ENCODE data around the gene RAB7B. TPM values are rescaled to one million over a fixed set of nuclear protein-coding genes. Genes with fewer than 3 reads are reported as not detected.
A peak's percentile ranks its signal among the peaks of the same experiment; 100 is the strongest.

RAB7B gene
- total RNA-seq, 4 donors from 2014 or later: 6.0 to 37.2 (median 24.0) TPM

DNA sequence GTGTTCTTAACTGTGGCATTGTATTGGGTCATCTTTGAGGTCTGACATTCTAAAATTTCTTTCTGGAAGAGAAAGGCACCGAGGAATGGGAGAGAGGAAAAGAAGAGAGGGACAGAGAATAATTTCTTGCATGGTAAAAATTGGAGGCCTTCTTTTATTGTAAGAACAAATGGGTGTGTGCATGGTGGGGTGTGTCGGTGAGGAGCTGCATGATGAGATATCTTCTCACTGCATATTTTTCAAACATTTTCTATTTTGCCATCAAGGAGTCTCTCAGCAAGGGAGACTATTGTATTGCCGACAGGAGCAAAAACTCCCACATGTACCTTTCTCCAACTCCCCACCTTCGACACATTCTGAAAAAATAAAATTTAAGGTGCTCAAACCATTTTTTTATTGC lies 27.0 kb upstream of the RAB7B start:
- no peak for TF ChIP-seq POLR2A (IDR thresholded peaks at IDR 0.05)
- TF ChIP-seq, protein P1, sequence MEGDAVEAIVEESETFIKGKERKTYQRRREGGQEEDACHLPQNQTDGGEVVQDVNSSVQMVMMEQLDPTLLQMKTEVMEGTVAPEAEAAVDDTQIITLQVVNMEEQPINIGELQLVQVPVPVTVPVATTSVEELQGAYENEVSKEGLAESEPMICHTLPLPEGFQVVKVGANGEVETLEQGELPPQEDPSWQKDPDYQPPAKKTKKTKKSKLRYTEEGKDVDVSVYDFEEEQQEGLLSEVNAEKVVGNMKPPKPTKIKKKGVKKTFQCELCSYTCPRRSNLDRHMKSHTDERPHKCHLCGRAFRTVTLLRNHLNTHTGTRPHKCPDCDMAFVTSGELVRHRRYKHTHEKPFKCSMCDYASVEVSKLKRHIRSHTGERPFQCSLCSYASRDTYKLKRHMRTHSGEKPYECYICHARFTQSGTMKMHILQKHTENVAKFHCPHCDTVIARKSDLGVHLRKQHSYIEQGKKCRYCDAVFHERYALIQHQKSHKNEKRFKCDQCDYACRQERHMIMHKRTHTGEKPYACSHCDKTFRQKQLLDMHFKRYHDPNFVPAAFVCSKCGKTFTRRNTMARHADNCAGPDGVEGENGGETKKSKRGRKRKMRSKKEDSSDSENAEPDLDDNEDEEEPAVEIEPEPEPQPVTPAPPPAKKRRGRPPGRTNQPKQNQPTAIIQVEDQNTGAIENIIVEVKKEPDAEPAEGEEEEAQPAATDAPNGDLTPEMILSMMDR (IDR thresholded peaks at IDR 0.05): no peak
- DNase-seq (ENCODE audit: low spot score in 2 of 2): no peak
- intact Hi-C loops (cut with DNase I; ENCODE audit: low total_unique reads): no loop called here
- 59 to 65% methylated on average over 4 of the region's 4 CpGs for WGBS, 2 donors
- H3K4me3 ChIP-seq (ENCODE audit: low read depth, poor library complexity, severe bottlenecking): no peak overlapping the region

DNA sequence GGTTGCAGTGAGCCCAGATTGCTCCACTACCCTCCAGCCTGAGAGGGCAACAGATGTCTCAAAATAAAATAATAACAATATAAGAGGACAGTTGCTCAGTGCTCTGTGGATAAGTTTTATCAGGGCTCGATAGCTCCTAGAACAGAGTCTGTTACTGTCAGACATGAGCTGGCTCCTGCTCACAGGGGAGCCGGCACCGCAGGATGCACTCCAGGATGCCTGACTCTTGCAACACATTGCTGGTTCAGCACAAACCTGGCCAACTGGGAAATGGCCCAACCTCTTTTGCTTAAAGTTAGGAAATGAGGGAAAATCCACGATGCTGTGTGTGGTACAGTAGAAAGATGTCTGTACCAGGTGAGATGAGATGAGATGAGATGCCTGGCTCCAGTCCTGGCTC lies 26.3 kb upstream of the RAB7B start:
- H3K4me3 ChIP-seq (ENCODE audit: low read depth, poor library complexity, severe bottlenecking): no peak overlapping the region
- intact Hi-C loops (cut with DNase I; ENCODE audit: low total_unique reads): no loop called here
- no peak for TF ChIP-seq POLR2A (IDR thresholded peaks at IDR 0.05)
- TF ChIP-seq, protein P1 (IDR thresholded peaks at IDR 0.05): no peak
- 10 to 18% methylated on average over 4 of the region's 4 CpGs for WGBS, 2 donors
- peak in 1 of 2 donors; percentile 64 for DNase-seq (ENCODE audit: low spot score in 2 of 2)

DNA sequence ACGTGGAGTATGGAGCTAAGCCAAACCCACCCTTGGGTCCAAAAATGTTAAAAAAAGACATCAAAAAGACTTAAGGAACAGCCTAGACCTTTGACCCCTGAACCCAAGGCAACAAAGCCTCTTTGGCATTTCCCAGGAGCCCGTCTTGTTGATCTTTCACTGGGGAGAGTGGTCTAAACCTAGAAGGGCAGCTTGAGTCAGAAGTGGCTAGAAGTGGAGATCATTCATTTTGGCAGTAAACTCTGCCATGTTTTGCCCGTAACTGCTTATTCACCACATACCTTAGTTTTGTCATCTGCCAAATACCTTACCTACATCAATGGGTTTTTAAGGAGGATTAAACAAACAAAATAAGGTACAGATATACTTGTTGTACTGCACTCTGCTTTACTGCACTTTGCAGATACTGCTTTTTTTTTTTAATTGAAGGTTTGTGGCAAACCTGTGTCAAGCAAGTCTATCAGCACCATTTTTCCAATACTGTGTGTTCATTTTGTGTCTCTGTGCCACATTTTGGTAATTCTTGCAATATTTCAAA lies 22.2 kb upstream of the RAB7B start:
- no peak overlapping the region for H3K4me3 ChIP-seq (ENCODE audit: low read depth, poor library complexity, severe bottlenecking)
- TF ChIP-seq, protein P1 (IDR thresholded peaks at IDR 0.05): no peak
- TF ChIP-seq POLR2A (IDR thresholded peaks at IDR 0.05): no peak
- DNase-seq (ENCODE audit: low spot score in 2 of 2): no peak
- WGBS, 2 donors: 54 to 56% methylated on average over 3 of the region's 3 CpGs
- intact Hi-C loops (cut with DNase I; ENCODE audit: low total_unique reads): no loop called here

DNA sequence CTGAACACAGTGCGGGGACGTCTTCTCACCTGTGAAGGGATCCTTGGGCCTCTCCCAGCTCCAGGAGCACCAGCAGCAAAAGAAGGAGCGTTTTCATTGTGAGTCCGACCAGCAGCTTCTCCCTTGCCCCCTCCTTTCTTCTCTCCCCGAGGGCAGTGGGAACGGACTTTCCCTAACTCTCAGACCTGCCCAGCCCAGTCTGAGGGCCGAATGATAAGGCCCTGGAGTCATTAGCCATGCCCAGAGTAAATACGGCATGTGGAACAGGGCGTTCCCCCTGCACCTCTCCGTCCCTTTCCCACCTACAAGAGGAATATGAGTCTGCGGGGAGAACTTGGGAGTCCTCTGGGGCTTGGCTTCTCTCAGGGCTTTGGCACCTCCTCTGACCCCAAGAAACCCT lies 20.5 kb upstream of the RAB7B start, which contains the start of gene CTSE:
TSS of gene CTSE (minus strand) at position 201 of the 400 bp plus-strand sequence. CDS start at position 97, 104 bp downstream.
- no peak for TF ChIP-seq POLR2A (IDR thresholded peaks at IDR 0.05)
- TF ChIP-seq, protein P1 (IDR thresholded peaks at IDR 0.05): no peak
- peak in 1 of 2 donors; percentile 78 for DNase-seq (ENCODE audit: low spot score in 2 of 2)
- intact Hi-C loops (cut with DNase I; ENCODE audit: low total_unique reads): no loop called here
- 86 to 88% methylated on average over 11 of the region's 11 CpGs for WGBS, 2 donors
- no peak within 1 kb of the TSS for H3K4me3 ChIP-seq (ENCODE audit: low read depth, poor library complexity, severe bottlenecking)

DNA sequence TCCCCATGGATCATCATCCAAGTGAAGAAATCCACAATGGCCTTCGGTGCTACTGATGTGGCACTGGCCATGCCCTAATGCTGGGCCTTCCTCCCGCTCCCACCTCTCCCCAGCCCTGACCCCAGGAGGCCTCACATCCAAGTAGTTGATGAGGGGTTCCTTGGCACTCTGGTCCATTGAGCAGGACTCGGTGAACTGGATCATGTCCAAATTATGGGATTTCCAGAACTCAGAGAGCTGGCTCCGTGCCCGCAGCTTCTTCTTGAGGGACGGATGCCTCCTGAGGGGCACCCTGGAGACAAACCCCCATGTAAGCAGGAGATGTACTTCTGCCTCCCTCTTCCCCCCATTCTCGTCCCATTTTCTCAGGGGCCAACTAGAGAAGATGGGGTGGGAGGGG lies 19.6 kb upstream of the RAB7B start:
- TF ChIP-seq POLR2A (IDR thresholded peaks at IDR 0.05): no peak
- TF ChIP-seq, protein P1 (IDR thresholded peaks at IDR 0.05): no peak
- no peak overlapping the region for H3K4me3 ChIP-seq (ENCODE audit: low read depth, poor library complexity, severe bottlenecking)
- WGBS, 2 donors: 86 to 89% methylated on average over 7 of the region's 7 CpGs
- DNase-seq (ENCODE audit: low spot score in 2 of 2): peak in 1 of 2 donors; percentile 60
- intact Hi-C loops (cut with DNase I; ENCODE audit: low total_unique reads): no loop called here

Data from lower leg skin (tissue), 4 donors.